Panc1 (cell line): Measurements from ENCODE around the gene CNGB1. TPM values are rescaled to one million over a fixed set of nuclear protein-coding genes. Genes with fewer than 3 reads are reported as not detected.

Source experiments
- ATAC-seq: fragments of 200-7000 bp; cut with Tn5 transposase; 2 replicates; pipeline ENCODE4 v1.9.1; 2020; ENCODE audit warnings: mild to moderate bottlenecking, moderate library complexity
- BruUV-seq: library from RNA; stranded (reverse); fragments of 400-500 nt; replicated peaks from 2 replicates; lab custom pipeline; 2021; lab: Mats Ljungman, UMichigan
- CTCF ChIA-PET: fragments of 300-600 bp; sonication (Branson Sonifier 250); formaldehyde crosslinking; loops from one replicate; lab custom pipeline; 2022; ENCODE audit warnings: antibody characterized with exemption; lab: Charles Lee
- POLR2A ChIA-PET: fragments of 300-600 bp; sonication (Branson Sonifier 250); formaldehyde crosslinking; loops from one replicate; lab custom pipeline; 2022; ENCODE audit warnings: antibody characterized with exemption; lab: Charles Lee
- DNase-seq: peaks from one replicate; pipeline ENCODE4 v3.0.0-alpha.2; 2010; ENCODE audit warnings: low read depth, low spot score
- H3K27ac ChIP-seq: 2 replicates; pipeline ENCODE4 v1.5.1; 2011; ENCODE audit warnings: mild to moderate bottlenecking, low read length, inconsistent platforms
- H3K27me3 ChIP-seq: fragments of 200-500 bp; sonication (Bioruptor generic); 2 replicates; pipeline ENCODE4 v1.6.0; 2014; ENCODE audit warnings: low read length, inconsistent platforms; ENCODE audit not compliant: control insufficient read depth, insufficient read depth
- H3K36me3 ChIP-seq: fragments of 200-500 bp; sonication (Bioruptor generic); 2 replicates; pipeline ENCODE4 v1.5.1; 2014; ENCODE audit warnings: inconsistent platforms, mild to moderate bottlenecking, low read length, moderate library complexity; ENCODE audit not compliant: control insufficient read depth, insufficient read depth
- H3K4me1 ChIP-seq: 2 replicates; pipeline ENCODE4 v1.5.1; 2011; ENCODE audit warnings: inconsistent platforms, mild to moderate bottlenecking, low read length, moderate library complexity; ENCODE audit not compliant: control insufficient read depth, insufficient read depth
- H3K4me3 ChIP-seq, 2 experiments: 2 replicates each; pipeline ENCODE4 v1.5.1; 2011 to 2012; ENCODE audit warnings: low read depth in 2 of 2, low read length in 2 of 2, mild to moderate bottlenecking in 2 of 2, inconsistent platforms in 1 of 2, moderate library complexity in 1 of 2
- H3K9me3 ChIP-seq: fragments of 200-500 bp; sonication (Bioruptor generic); 2 replicates; pipeline ENCODE4 v1.5.1; 2014; ENCODE audit warnings: low read depth, mild to moderate bottlenecking, inconsistent platforms, low read length, moderate library complexity; ENCODE audit not compliant: control insufficient read depth, insufficient read depth
- POLR2AphosphoS5 ChIP-seq: IDR thresholded peaks from 2 replicates; pipeline ENCODE4 v1.6.1; 2012; ENCODE audit warnings: mild to moderate bottlenecking, low read depth, low read length, moderate library complexity
- SIN3A ChIP-seq: IDR thresholded peaks from 2 replicates; pipeline ENCODE4 v1.6.1; 2012; ENCODE audit warnings: low read depth, mild to moderate bottlenecking, low read length, moderate library complexity, borderline replicate concordance; ENCODE audit not compliant: insufficient read depth
- TCF7L2 ChIP-seq: IDR thresholded peaks from 2 replicates; pipeline ENCODE4 v1.6.1; 2011; ENCODE audit warnings: mild to moderate bottlenecking, low read depth, low read length, inconsistent platforms
- in situ Hi-C: cut with HindIII; loops from 2 replicates; pipeline ENCODE4 v1.10.0; 2016; ENCODE audit warnings: low sequenced_read_pairs, low pct_unique_long_range_greater_than_20kb
- intact Hi-C: fragments of 100-400 bp; cut with micrococcal nuclease; formaldehyde crosslinking; loops from one replicate; pipeline ENCODE4 v1.10.0; 2022; ENCODE audit not compliant: unreplicated experiment
- total RNA-seq: library from RNA; stranded (reverse); gene quantifications from one replicate; pipeline ENCODE4 v1.2.1, GENCODE V29; 2021; ENCODE audit not compliant: unreplicated experiment
- TF ChIP-seq, protein P1 (sequence below), 2 experiments: IDR thresholded peaks; 2 replicates each; pipeline ENCODE4 v1.6.1; 2011 to 2012; ENCODE audit warnings: low read depth in 2 of 2, control low read depth in 1 of 2, low read length in 1 of 2, mild to moderate bottlenecking in 1 of 2, moderate library complexity in 1 of 2; ENCODE audit not compliant: insufficient read depth in 1 of 2
- TF ChIP-seq, protein P2 (sequence below): fragments of 450-650 bp; IDR thresholded peaks from 2 replicates; pipeline ENCODE4 v1.5.1; 2017; ENCODE audit warnings: mild to moderate bottlenecking

CNGB1 gene
- total RNA-seq, 1 experiment from 2014 or later = not detected

DNA sequence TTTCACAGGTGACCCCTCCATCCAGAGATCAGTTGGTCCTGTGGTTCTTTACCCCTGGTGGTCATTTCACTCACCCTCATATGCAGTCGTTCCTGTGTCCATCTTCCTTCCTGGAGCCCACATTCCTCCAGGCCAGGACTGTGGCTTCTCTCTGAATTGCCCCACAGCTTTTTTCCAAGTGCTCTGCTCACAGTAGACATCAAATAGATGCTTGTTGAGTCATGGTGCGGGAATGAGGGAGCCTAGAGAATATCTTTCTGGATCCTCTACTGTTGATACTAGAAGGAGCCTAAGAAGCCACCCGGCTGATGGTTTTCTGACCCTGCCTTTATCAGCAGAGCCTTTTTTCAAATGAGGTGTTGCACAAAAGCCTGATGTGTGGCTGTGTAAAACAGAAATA, 40.7 kb upstream of the CNGB1 start:
- TF ChIP-seq, protein P1, sequence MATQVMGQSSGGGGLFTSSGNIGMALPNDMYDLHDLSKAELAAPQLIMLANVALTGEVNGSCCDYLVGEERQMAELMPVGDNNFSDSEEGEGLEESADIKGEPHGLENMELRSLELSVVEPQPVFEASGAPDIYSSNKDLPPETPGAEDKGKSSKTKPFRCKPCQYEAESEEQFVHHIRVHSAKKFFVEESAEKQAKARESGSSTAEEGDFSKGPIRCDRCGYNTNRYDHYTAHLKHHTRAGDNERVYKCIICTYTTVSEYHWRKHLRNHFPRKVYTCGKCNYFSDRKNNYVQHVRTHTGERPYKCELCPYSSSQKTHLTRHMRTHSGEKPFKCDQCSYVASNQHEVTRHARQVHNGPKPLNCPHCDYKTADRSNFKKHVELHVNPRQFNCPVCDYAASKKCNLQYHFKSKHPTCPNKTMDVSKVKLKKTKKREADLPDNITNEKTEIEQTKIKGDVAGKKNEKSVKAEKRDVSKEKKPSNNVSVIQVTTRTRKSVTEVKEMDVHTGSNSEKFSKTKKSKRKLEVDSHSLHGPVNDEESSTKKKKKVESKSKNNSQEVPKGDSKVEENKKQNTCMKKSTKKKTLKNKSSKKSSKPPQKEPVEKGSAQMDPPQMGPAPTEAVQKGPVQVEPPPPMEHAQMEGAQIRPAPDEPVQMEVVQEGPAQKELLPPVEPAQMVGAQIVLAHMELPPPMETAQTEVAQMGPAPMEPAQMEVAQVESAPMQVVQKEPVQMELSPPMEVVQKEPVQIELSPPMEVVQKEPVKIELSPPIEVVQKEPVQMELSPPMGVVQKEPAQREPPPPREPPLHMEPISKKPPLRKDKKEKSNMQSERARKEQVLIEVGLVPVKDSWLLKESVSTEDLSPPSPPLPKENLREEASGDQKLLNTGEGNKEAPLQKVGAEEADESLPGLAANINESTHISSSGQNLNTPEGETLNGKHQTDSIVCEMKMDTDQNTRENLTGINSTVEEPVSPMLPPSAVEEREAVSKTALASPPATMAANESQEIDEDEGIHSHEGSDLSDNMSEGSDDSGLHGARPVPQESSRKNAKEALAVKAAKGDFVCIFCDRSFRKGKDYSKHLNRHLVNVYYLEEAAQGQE (IDR thresholded peaks at IDR 0.05; ENCODE audit: insufficient read depth in 1 of 2, low read depth in 2 of 2, low read length in 1 of 2) = no peak
- TF ChIP-seq SIN3A (no peak), POLR2AphosphoS5 (no peak), TCF7L2 (no peak)
- TF ChIP-seq, protein P2, sequence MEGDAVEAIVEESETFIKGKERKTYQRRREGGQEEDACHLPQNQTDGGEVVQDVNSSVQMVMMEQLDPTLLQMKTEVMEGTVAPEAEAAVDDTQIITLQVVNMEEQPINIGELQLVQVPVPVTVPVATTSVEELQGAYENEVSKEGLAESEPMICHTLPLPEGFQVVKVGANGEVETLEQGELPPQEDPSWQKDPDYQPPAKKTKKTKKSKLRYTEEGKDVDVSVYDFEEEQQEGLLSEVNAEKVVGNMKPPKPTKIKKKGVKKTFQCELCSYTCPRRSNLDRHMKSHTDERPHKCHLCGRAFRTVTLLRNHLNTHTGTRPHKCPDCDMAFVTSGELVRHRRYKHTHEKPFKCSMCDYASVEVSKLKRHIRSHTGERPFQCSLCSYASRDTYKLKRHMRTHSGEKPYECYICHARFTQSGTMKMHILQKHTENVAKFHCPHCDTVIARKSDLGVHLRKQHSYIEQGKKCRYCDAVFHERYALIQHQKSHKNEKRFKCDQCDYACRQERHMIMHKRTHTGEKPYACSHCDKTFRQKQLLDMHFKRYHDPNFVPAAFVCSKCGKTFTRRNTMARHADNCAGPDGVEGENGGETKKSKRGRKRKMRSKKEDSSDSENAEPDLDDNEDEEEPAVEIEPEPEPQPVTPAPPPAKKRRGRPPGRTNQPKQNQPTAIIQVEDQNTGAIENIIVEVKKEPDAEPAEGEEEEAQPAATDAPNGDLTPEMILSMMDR = no peak
- Histone ChIP-seq H3K4me1 (no peaks in the 10 kb centered on the region), H3K4me3 (no peak overlapping the region), H3K36me3 (no peaks in the 10 kb centered on the region; the same call in 1 of the 2 replicates), H3K27ac (no peak overlapping the region), H3K27me3 (no peaks in the 10 kb centered on the region), H3K9me3 (no peaks in the 10 kb centered on the region)
- ChIA-PET CTCF (no interaction called here), POLR2A (no interaction called here)
- in situ Hi-C loops (loop anchor here (25.0 kb wide), 1 partner anchor 101 kb away; no protein-coding TSS in a partner anchor), intact Hi-C loops (no loop called here)
- DNase-seq = no peak
- no peak for ATAC-seq
- BruUV-seq = no TSS peak

DNA sequence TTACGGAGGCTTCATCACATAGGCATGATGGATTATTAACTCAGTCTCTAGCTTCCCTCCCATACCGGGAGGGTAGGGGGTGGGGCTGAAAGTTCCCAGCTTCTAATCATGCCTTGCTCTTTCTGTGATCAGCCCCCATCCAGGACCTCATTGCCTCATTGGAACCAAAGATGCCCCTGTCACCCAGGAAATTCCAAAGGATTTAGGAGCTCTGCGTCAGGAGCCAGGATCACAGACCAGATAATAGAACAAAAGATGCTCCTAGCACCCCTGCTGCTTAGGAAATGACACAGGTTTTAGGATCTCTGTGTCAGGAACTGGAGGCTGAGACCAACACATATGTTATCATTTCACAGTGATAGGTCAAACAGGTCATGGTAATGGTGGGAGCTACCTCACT, 40.0 kb upstream of the CNGB1 start:
- Histone ChIP-seq H3K27me3 (no peaks in the 10 kb centered on the region), H3K9me3 (no peaks in the 10 kb centered on the region), H3K27ac (no peak overlapping the region), H3K4me1 (no peaks in the 10 kb centered on the region), H3K4me3 (no peak overlapping the region), H3K36me3 (no peaks in the 10 kb centered on the region; the same call in 1 of the 2 replicates)
- no TSS peak for BruUV-seq
- CTCF ChIA-PET = no interaction called here
- no peak for DNase-seq
- intact Hi-C loops = no loop called here
- POLR2A ChIA-PET = no interaction called here
- in situ Hi-C loops = loop anchor here (25.0 kb wide), 1 partner anchor 101 kb away; no protein-coding TSS in a partner anchor
- no peak for ATAC-seq
- TF ChIP-seq POLR2AphosphoS5 (no peak), SIN3A (no peak)
- TF ChIP-seq, protein P1 (IDR thresholded peaks at IDR 0.05; ENCODE audit: insufficient read depth in 1 of 2, low read depth in 2 of 2, low read length in 1 of 2) = no peak
